HEK293 (cell line): ENCODE measurements around the gene HACD3.

Experiments
- GLIS2 ChIP-seq: fragments of 450-650 bp; formaldehyde crosslinking; IDR thresholded peaks from 2 replicates; pipeline ENCODE4 v1.5.1; 2016; ENCODE audit warnings: missing biosample characterization, missing genetic modification characterization
- HIC1 ChIP-seq: fragments of 450-650 bp; formaldehyde crosslinking; IDR thresholded peaks from 2 replicates; pipeline ENCODE4 v1.5.1; 2016; ENCODE audit warnings: missing biosample characterization, missing genetic modification characterization
- ZBTB20 ChIP-seq: fragments of 450-650 bp; formaldehyde crosslinking; IDR thresholded peaks from 2 replicates; pipeline ENCODE4 v1.5.1; 2016; ENCODE audit warnings: missing biosample characterization, missing genetic modification characterization
- ZBTB21 ChIP-seq: fragments of 450-650 bp; formaldehyde crosslinking; IDR thresholded peaks from 2 replicates; pipeline ENCODE4 v1.5.1; 2017; ENCODE audit warnings: missing biosample characterization, missing genetic modification characterization
- ZBTB49 ChIP-seq: fragments of 450-650 bp; formaldehyde crosslinking; IDR thresholded peaks from 2 replicates; pipeline ENCODE4 v1.5.1; 2016; ENCODE audit warnings: missing biosample characterization, missing genetic modification characterization, low read depth
- ZBTB8A ChIP-seq: fragments of 450-650 bp; formaldehyde crosslinking; IDR thresholded peaks from 2 replicates; pipeline ENCODE4 v1.5.1; 2016; ENCODE audit warnings: missing biosample characterization, missing genetic modification characterization
- ZNF133 ChIP-seq: fragments of 450-650 bp; formaldehyde crosslinking; IDR thresholded peaks from 2 replicates; pipeline ENCODE4 v1.5.1; 2016; ENCODE audit warnings: missing biosample characterization, missing genetic modification characterization
- ZNF138 ChIP-seq: fragments of 450-650 bp; formaldehyde crosslinking; IDR thresholded peaks from 2 replicates; pipeline ENCODE4 v1.5.1; 2016; ENCODE audit warnings: missing biosample characterization, missing genetic modification characterization, borderline replicate concordance
- ZNF280D ChIP-seq: fragments of 450-650 bp; formaldehyde crosslinking; IDR thresholded peaks from 2 replicates; pipeline ENCODE4 v1.5.1; 2016; ENCODE audit warnings: missing biosample characterization, missing genetic modification characterization
- ZNF404 ChIP-seq: fragments of 450-650 bp; formaldehyde crosslinking; IDR thresholded peaks from 2 replicates; pipeline ENCODE4 v1.5.1; 2017; ENCODE audit warnings: missing biosample characterization, missing genetic modification characterization
- ZNF426 ChIP-seq: fragments of 450-650 bp; formaldehyde crosslinking; IDR thresholded peaks from 2 replicates; pipeline ENCODE4 v1.5.1; 2017; ENCODE audit warnings: missing biosample characterization, missing genetic modification characterization, mild to moderate bottlenecking, inconsistent platforms, moderate library complexity
- ZNF473 ChIP-seq: fragments of 450-650 bp; formaldehyde crosslinking; IDR thresholded peaks from 2 replicates; pipeline ENCODE4 v1.5.1; 2017; ENCODE audit warnings: missing biosample characterization, missing genetic modification characterization
- ZNF514 ChIP-seq: fragments of 450-650 bp; formaldehyde crosslinking; IDR thresholded peaks from 2 replicates; pipeline ENCODE4 v1.5.1; 2016; ENCODE audit warnings: missing biosample characterization, missing genetic modification characterization
- ZNF529 ChIP-seq: fragments of 450-650 bp; formaldehyde crosslinking; IDR thresholded peaks from 2 replicates; pipeline ENCODE4 v1.5.1; 2017; ENCODE audit warnings: missing genetic modification characterization, missing biosample characterization; ENCODE audit not compliant: insufficient replicate concordance
- ZNF548 ChIP-seq: fragments of 450-650 bp; formaldehyde crosslinking; IDR thresholded peaks from 2 replicates; pipeline ENCODE4 v1.5.1; 2016; ENCODE audit warnings: missing biosample characterization, missing genetic modification characterization
- ZNF561 ChIP-seq: fragments of 450-650 bp; IDR thresholded peaks from 2 replicates; pipeline ENCODE4 v1.5.1; 2018; ENCODE audit warnings: missing biosample characterization, missing genetic modification characterization, borderline replicate concordance
- ZNF624 ChIP-seq: fragments of 450-650 bp; formaldehyde crosslinking; IDR thresholded peaks from 2 replicates; pipeline ENCODE4 v1.5.1; 2017; ENCODE audit warnings: missing biosample characterization, missing genetic modification characterization
- ZNF658 ChIP-seq: fragments of 450-650 bp; formaldehyde crosslinking; IDR thresholded peaks from 2 replicates; pipeline ENCODE4; 2016; ENCODE audit warnings: missing biosample characterization, missing genetic modification characterization
- ZNF664 ChIP-seq: fragments of 450-650 bp; formaldehyde crosslinking; IDR thresholded peaks from 2 replicates; pipeline ENCODE4 v1.5.1; 2016; ENCODE audit warnings: missing biosample characterization, missing genetic modification characterization
- ZNF701 ChIP-seq: fragments of 450-650 bp; formaldehyde crosslinking; IDR thresholded peaks from 2 replicates; pipeline ENCODE4 v1.5.1; 2016; ENCODE audit warnings: missing biosample characterization, missing genetic modification characterization
- ZNF837 ChIP-seq: fragments of 450-650 bp; formaldehyde crosslinking; IDR thresholded peaks from 2 replicates; pipeline ENCODE4 v1.5.1; 2016; ENCODE audit warnings: missing biosample characterization, missing genetic modification characterization
- ZXDB ChIP-seq: fragments of 450-650 bp; formaldehyde crosslinking; IDR thresholded peaks from 2 replicates; pipeline ENCODE4 v1.5.1; 2016; ENCODE audit warnings: missing biosample characterization, missing genetic modification characterization
- TF ChIP-seq, protein P1 (sequence below): fragments of 450-650 bp; formaldehyde crosslinking; IDR thresholded peaks from 2 replicates; pipeline ENCODE4 v1.5.1; 2016; ENCODE audit warnings: missing biosample characterization, missing genetic modification characterization
- TF ChIP-seq, protein P2 (sequence below): fragments of 450-650 bp; formaldehyde crosslinking; IDR thresholded peaks from 2 replicates; pipeline ENCODE4 v1.5.1; 2016; ENCODE audit warnings: missing biosample characterization, missing genetic modification characterization
- TF ChIP-seq, protein P3 (sequence below): fragments of 450-650 bp; formaldehyde crosslinking; IDR thresholded peaks from 2 replicates; pipeline ENCODE4 v1.5.1; 2016; ENCODE audit warnings: missing biosample characterization, missing genetic modification characterization
- TF ChIP-seq, protein P4 (sequence below): fragments of 450-650 bp; formaldehyde crosslinking; IDR thresholded peaks from 2 replicates; pipeline ENCODE4 v1.5.1; 2016; ENCODE audit warnings: missing biosample characterization, missing genetic modification characterization

HACD3 gene

DNA sequence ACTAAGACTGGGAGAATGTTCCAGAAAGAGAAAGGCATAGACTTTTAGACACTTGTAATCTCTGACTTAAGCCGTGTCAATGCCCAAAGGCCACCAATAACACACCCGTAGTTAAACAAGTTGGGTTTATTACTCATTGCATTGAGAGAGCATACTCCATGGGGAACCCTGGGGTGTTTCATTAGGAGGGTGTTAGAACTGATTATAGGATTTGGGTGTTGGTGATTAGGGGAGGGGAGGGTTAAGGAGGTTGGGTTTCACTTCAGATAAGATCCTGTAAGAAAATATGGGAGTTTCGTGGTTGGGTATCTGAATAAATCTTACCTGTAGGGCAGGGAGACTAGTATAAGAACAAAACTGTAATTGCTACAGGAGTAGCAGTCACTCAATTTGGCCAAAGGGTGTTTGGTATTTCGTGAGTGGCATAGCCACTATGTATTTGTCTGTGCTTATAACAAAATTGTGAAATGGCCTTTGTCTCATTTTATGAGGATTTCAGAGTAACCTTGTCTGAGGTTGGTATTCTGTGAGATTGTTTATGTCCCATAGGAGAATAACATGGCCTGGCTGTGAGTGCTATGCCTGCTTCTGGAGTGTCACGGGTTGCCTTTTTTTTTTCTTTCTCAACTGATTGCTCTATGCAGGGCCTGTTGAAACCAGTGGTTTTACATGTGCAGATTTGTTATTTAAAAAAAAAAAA lies 2.9 kb downstream of the HACD3 start (continued):
- TF ChIP-seq, protein P1, sequence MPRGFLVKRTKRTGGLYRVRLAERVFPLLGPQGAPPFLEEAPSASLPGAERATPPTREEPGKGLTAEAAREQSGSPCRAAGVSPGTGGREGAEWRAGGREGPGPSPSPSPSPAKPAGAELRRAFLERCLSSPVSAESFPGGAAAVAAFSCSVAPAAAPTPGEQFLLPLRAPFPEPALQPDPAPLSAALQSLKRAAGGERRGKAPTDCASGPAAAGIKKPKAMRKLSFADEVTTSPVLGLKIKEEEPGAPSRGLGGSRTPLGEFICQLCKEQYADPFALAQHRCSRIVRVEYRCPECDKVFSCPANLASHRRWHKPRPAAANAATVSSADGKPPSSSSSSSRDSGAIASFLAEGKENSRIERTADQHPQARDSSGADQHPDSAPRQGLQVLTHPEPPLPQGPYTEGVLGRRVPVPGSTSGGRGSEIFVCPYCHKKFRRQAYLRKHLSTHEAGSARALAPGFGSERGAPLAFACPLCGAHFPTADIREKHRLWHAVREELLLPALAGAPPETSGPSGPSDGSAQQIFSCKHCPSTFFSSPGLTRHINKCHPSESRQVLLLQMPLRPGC (tag by site-specific recombination) = peak; percentile 36
- peak; percentile 61 for TF ChIP-seq ZXDB (tag by site-specific recombination)
- TF ChIP-seq ZBTB49 = no peak
- no peak for TF ChIP-seq ZNF658 (tag by site-specific recombination)
- TF ChIP-seq ZNF138 (tag by site-specific recombination) = no peak
- TF ChIP-seq ZNF133 = no peak
- peak; percentile 6 for TF ChIP-seq ZNF664 (tag by site-specific recombination)
- no peak for TF ChIP-seq ZNF701 (tag by site-specific recombination)
- TF ChIP-seq ZBTB8A (tag by site-specific recombination) = peak; percentile 70
- peak; percentile 70; the same call in 1 of the 2 replicates for TF ChIP-seq ZBTB20 (tag by site-specific recombination)
- no peak for TF ChIP-seq ZNF426 (tag by site-specific recombination)
- no peak for TF ChIP-seq ZNF837 (tag by site-specific recombination)
- peak; percentile 5; the same call in 1 of the 2 replicates for TF ChIP-seq ZBTB21 (tag by site-specific recombination)
- TF ChIP-seq, protein P2, sequence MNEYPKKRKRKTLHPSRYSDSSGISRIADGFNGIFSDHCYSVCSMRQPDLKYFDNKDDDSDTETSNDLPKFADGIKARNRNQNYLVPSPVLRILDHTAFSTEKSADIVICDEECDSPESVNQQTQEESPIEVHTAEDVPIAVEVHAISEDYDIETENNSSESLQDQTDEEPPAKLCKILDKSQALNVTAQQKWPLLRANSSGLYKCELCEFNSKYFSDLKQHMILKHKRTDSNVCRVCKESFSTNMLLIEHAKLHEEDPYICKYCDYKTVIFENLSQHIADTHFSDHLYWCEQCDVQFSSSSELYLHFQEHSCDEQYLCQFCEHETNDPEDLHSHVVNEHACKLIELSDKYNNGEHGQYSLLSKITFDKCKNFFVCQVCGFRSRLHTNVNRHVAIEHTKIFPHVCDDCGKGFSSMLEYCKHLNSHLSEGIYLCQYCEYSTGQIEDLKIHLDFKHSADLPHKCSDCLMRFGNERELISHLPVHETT (tag by site-specific recombination) = peak; percentile 53
- TF ChIP-seq HIC1 (tag by site-specific recombination) = no peak
- TF ChIP-seq ZNF514 (tag by site-specific recombination) = no peak
- TF ChIP-seq ZNF548 = no peak
- no peak for TF ChIP-seq ZNF529 (tag by site-specific recombination)
- TF ChIP-seq ZNF280D (tag by site-specific recombination) = no peak
- TF ChIP-seq GLIS2 = no peak
- TF ChIP-seq ZNF624 (tag by site-specific recombination) = no peak
- TF ChIP-seq, protein P3, sequence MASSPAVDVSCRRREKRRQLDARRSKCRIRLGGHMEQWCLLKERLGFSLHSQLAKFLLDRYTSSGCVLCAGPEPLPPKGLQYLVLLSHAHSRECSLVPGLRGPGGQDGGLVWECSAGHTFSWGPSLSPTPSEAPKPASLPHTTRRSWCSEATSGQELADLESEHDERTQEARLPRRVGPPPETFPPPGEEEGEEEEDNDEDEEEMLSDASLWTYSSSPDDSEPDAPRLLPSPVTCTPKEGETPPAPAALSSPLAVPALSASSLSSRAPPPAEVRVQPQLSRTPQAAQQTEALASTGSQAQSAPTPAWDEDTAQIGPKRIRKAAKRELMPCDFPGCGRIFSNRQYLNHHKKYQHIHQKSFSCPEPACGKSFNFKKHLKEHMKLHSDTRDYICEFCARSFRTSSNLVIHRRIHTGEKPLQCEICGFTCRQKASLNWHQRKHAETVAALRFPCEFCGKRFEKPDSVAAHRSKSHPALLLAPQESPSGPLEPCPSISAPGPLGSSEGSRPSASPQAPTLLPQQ (tag by site-specific recombination) = no peak
- TF ChIP-seq ZNF473 (tag by site-specific recombination) = no peak
- no peak; the same call in 1 of the 2 replicates for TF ChIP-seq ZNF561 (tag by site-specific recombination)
- TF ChIP-seq, protein P4, sequence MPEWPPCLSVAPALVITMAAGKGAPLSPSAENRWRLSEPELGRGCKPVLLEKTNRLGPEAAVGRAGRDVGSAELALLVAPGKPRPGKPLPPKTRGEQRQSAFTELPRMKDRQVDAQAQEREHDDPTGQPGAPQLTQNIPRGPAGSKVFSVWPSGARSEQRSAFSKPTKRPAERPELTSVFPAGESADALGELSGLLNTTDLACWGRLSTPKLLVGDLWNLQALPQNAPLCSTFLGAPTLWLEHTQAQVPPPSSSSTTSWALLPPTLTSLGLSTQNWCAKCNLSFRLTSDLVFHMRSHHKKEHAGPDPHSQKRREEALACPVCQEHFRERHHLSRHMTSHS = no peak
- no peak for TF ChIP-seq ZNF404
